Naive thymus-derived CD8-positive, alpha-beta T cell (primary cell): ENCODE data around the gene HEMK1. TPM values are rescaled to one million over a fixed set of nuclear protein-coding genes. Genes with fewer than 3 reads are reported as not detected.

Source experiments
- ATAC-seq, 2 donors: fragments of 150-1000 bp; cut with Tn5 transposase in 1 of 2; sonication (Bioruptor Pico), chemical (Tn5 transposase) in 1 of 2; 1 replicate in 1 of 2; 2 replicates in 1 of 2; pipeline ENCODE4 v1.10.0; 2021; ENCODE audit warnings: mild to moderate bottlenecking in 2 of 2, moderate library complexity in 2 of 2
- POLR2A ChIA-PET: fragments of 350-600 bp; sonication (Branson Sonifier 250); formaldehyde crosslinking; loops from one replicate; lab custom pipeline; 2021; ENCODE audit warnings: antibody characterized with exemption; lab: Charles Lee
- DNase-seq, 10 donors: peaks; one replicate each; pipeline versions ENCODE4 v3.0.0 to v3.0.0-alpha.2; 2020 to 2022
- H3K27ac Mint-ChIP-seq, 10 donors: one replicate each; pipeline ENCODE4 v1.8.0; 2020 to 2022; ENCODE audit warnings: mild to moderate bottlenecking in 10 of 10, mixed read lengths in 10 of 10, moderate library complexity in 4 of 10, inconsistent platforms in 1 of 10
- H3K27me3 Mint-ChIP-seq, 5 donors: one replicate each; pipeline ENCODE4 v1.8.0; 2021 to 2022; ENCODE audit warnings: mixed read lengths in 5 of 5
- H3K36me3 Mint-ChIP-seq, 3 donors: one replicate each; pipeline ENCODE4 v1.8.0; 2020 to 2022; ENCODE audit warnings: mixed read lengths in 3 of 3, mild to moderate bottlenecking in 2 of 3, inconsistent platforms in 1 of 3
- H3K4me1 Mint-ChIP-seq, 4 donors: one replicate each; pipeline ENCODE4 v1.8.0; 2021 to 2022; ENCODE audit warnings: mixed read lengths in 4 of 4
- H3K4me3 Mint-ChIP-seq, 10 donors: one replicate each; pipeline ENCODE4 v1.8.0; 2020 to 2022; ENCODE audit warnings: mild to moderate bottlenecking in 10 of 10, mixed read lengths in 10 of 10, moderate library complexity in 6 of 10, inconsistent platforms in 1 of 10
- H3K9me3 Mint-ChIP-seq, 9 donors: one replicate each; pipeline ENCODE4 v1.8.0; 2020 to 2022; ENCODE audit warnings: mixed read lengths in 9 of 9, mild to moderate bottlenecking in 3 of 9, inconsistent platforms in 1 of 9, moderate library complexity in 1 of 9
- polyA plus RNA-seq, 3 donors: library from polyadenylated mRNA; unstranded; fragments of 300-500 nt; fragmentation: Illumina TruSeq; gene quantifications; one replicate each; pipeline ENCODE4 v1.2.3, GENCODE V29; 2021
- total RNA-seq, 8 experiments: library from RNA in 2 of 8; stranded (reverse) in 2 of 8; gene quantifications; one replicate each; pipeline ENCODE4 v1.2.3 and lab custom pipeline; 2021 to 2026

Gene HEMK1
- total and polyA plus RNA-seq, 5 experiments from 2014 or later: 20.2 to 67.1 (median 43.1) TPM

DNA sequence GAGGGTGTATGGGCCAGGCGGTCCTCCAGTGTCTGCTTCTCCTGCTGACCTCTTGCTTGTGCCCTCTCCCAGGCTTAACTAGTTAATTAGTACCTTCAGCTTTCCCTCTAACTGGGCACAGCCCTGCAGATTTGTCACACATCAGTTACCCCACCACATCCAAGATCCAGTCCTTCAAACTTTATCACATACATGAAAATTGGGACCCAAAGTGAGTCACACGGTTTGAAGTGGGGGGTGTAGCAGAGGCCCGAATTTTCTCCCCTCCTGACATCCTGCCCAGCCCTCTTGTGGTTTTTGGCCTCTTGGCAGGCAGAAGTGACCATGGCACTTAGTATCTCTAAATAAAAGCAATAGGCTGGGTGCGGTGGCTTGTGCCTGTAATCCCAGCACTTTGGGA, 51.5 kb downstream of the HEMK1 start:
- Mint-ChIP-seq H3K27ac (peak overlapping the region in 9 of 10 donors; percentile 83 to 94 (median 92)), H3K36me3 (peaks cover 0 to 9% (median 0%) of the 10 kb centered on the region in 3 donors), H3K27me3 (no peaks in the 10 kb centered on the region), H3K4me3 (peak overlapping the region; percentile 53 to 96 (median 87)), H3K4me1 (peaks cover 47 to 84% (median 81%) of the 10 kb centered on the region in 4 donors), H3K9me3 (no peaks in the 10 kb centered on the region)
- POLR2A ChIA-PET: interaction anchor here (1.2 to 1.5 kb wide), 2 partner anchors 9 to 11 kb away, joined by 4 to 5 read pairs; partner anchors contain the start of gene CISH
- DNase-seq (no peak), ATAC-seq (no peak)

DNA sequence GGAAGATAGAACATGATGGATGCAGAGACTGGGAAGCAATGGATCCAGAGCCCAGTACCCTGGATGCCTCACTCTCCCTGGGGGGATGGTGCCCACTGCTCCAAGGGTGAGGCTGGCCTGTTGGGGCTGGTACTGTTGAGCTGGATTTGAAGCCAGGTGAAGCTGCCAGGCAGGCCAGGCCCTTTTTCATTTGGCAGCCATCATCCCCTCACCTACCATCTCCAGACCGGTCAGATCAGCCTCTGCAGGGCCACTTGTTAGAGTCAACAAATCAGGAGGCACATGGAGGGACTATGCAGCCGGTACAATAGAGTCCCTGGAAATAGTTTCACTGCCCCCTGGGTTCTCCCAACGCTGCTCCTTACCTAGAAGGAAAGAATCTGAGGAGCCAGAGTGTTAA, 53.6 kb downstream of the HEMK1 start:
- H3K27me3 Mint-ChIP-seq: no peaks in the 10 kb centered on the region
- no peaks in the 10 kb centered on the region for H3K9me3 Mint-ChIP-seq
- H3K36me3 Mint-ChIP-seq: peaks cover 0 to 21% (median 0%) of the 10 kb centered on the region in 3 donors
- H3K27ac Mint-ChIP-seq: peak overlapping the region; percentile 64 to 95 (median 90)
- ATAC-seq: no peak
- no peak for DNase-seq
- H3K4me1 Mint-ChIP-seq: peaks cover 51 to 94% (median 91%) of the 10 kb centered on the region in 4 donors
- POLR2A ChIA-PET: interaction anchor here (0.6 kb wide), 1 partner anchor 761 kb away, joined by 3 read pairs; no protein-coding TSS in a partner anchor
- H3K4me3 Mint-ChIP-seq: peak overlapping the region in 4 of 10 donors; percentile 7 to 74 (median 33)

- Mint-ChIP-seq H3K36me3 (peaks cover 0 to 23% (median 0%) of the 10 kb centered on the region in 3 donors), H3K4me1 (peaks cover 52 to 95% (median 91%) of the 10 kb centered on the region in 4 donors), H3K27me3 (no peaks in the 10 kb centered on the region), H3K27ac (peak overlapping the region; percentile 86 to 97 (median 92)), H3K4me3 (peak overlapping the region; percentile 55 to 87 (median 76)), H3K9me3 (no peaks in the 10 kb centered on the region)
- ATAC-seq (peak; percentile 53 to 73), DNase-seq (peak in 3 of 10 donors; percentile 12 to 35 (median 32))
- POLR2A ChIA-PET: interaction anchor here (0.7 to 1.3 kb wide), 2 partner anchors 54 to 55 kb away, joined by 3 read pairs; no protein-coding TSS in a partner anchor
Measured at GRCh38 chr3:50623840-50624474, 54.6 kb downstream of the HEMK1 start.

- Mint-ChIP-seq H3K36me3 (peaks cover 0 to 23% (median 0%) of the 10 kb centered on the region in 3 donors), H3K27ac (peak overlapping the region; percentile 86 to 97 (median 92)), H3K9me3 (no peaks in the 10 kb centered on the region), H3K4me3 (peak overlapping the region; percentile 55 to 87 (median 76)), H3K27me3 (no peaks in the 10 kb centered on the region), H3K4me1 (peaks cover 48 to 95% (median 91%) of the 10 kb centered on the region in 4 donors)
- DNase-seq (no peak), ATAC-seq (no peak)
- POLR2A ChIA-PET: interaction anchor here (0.6 to 1.3 kb wide), 4 partner anchors 10 to 56 kb away, joined by 3 to 5 read pairs (median 3); no protein-coding TSS in a partner anchor
Measured at GRCh38 chr3:50624634-50625033, 55.3 kb downstream of the HEMK1 start.

DNA sequence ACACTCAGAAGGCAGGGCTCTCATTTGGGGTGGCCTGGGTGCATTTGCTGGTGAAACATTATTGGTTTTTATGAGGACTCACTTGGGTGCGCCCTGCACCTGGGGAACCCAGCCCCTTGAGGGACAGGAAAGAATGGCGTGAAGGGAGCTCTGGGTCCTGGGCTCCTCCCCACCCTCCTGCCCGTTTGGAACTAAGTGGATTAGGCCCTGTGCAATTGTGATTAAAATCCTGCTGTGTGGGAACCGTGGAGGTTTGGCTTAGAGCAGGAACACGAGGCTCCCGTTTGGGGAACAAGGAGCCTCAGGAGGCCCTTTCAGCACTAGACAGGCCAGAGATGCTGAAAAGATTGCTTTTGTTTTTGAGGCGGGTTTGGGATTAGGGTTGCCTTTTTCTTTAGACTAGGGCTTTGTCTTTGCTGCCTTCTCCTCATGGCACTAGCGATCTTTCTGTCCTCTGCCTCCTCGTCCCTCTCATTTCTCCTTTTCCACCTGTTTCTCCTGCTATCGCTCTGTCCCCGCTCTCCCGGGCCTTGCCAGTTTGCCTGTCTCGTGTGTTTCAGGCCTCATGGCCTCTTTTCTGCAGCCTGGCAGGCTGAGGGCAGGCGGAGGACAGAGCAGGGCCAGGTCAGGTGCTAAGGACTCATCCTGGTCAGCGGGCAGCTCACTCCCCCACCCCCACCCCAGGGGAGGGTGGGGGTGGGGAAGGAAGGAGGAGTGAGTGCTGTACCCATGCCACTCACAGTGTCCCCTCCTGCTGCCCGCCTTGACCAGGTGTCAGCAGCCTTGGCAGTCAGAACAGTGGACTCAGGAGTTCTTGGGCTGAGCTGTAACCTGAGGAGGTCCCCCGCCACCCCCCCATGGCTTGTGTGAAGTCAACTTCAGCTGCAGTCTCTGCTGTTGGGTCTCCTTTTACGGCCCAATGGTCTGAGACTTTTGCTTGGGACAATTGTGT, 56.2 kb downstream of the HEMK1 start:
- peaks cover 44 to 95% (median 90%) of the 10 kb centered on the region in 4 donors for H3K4me1 Mint-ChIP-seq
- H3K36me3 Mint-ChIP-seq: peaks cover 0 to 26% (median 0%) of the 10 kb centered on the region in 3 donors
- peak overlapping the region in 8 of 10 donors; percentile 12 to 94 (median 84) for H3K27ac Mint-ChIP-seq
- POLR2A ChIA-PET: interaction anchor here (1.1 kb wide), 1 partner anchor 20 kb away, joined by 3 read pairs; no protein-coding TSS in a partner anchor
- H3K9me3 Mint-ChIP-seq: no peaks in the 10 kb centered on the region
- ATAC-seq (no peak), DNase-seq (no peak)
- H3K27me3 Mint-ChIP-seq: no peaks in the 10 kb centered on the region
- peak overlapping the region in 8 of 10 donors; percentile 10 to 74 (median 46) for H3K4me3 Mint-ChIP-seq

DNA sequence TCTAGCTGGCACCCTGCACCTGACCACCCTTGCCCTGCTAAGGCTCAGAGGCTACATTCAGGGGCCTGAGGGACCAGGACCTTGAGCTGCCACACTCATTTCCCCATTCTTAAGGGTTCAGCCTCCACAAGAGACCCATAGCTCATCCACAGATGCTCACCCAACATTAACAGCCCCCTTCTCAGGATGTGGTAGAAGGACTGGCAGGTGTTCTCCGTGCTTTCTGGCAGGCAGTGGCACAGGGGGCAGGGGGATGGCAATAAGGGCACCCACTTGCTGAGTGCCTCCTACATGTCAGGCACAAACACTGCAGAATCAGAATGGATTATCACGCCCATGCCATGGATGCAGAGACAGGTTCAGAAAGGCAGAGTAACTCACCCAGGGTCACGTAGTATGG, 57.1 kb downstream of the HEMK1 start:
- ATAC-seq: no peak
- Mint-ChIP-seq H3K4me1 (peaks cover 45 to 97% (median 91%) of the 10 kb centered on the region in 4 donors), H3K27me3 (no peaks in the 10 kb centered on the region), H3K4me3 (peak overlapping the region in 5 of 10 donors; percentile 14 to 42 (median 24)), H3K9me3 (no peaks in the 10 kb centered on the region), H3K36me3 (peaks cover 0 to 23% (median 0%) of the 10 kb centered on the region in 3 donors), H3K27ac (peak overlapping the region in 4 of 10 donors; percentile 27 to 81 (median 42))
- no peak for DNase-seq
- POLR2A ChIA-PET: interaction anchor here (0.7 to 1.1 kb wide), 2 partner anchors 8 to 638 kb away, joined by 3 read pairs; no protein-coding TSS in a partner anchor

DNA sequence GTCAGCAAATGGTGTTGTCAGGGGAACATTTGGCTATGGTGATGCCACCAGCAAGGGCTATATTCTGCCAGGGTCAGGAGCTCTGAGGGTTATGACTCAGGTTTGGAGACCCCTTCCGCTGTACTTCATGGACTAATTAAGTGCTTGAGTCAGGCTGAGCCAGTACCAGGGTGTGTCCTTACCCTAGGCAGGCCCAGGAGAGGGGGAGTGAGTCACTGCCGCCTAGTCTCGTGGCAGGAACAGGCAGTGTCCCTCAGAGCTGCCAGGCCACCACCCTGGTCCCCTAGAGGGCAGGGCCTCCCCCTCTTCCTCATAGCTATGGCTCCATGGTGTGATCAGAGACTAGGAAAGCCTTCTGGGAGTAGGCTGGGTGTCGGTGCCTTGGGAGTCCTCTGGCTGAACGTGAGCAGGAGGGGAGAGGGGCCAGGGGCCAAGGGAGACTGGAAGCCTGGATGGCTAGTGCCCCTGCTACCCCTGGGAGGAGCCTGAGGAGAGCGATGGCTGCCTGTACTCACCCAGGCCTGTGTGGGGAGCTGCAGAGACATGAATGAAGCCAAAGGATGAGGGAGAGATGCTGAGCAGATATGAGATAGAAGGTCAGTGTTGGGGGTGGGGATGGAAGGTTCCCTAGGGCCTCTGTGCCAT, 58.2 kb downstream of the HEMK1 start:
- POLR2A ChIA-PET: interaction anchor here (0.7 to 1.5 kb wide), 3 partner anchors 7 to 637 kb away, joined by 3 to 5 read pairs (median 3); no protein-coding TSS in a partner anchor
- Mint-ChIP-seq H3K4me3 (peak overlapping the region in 4 of 10 donors; percentile 26 to 43 (median 35)), H3K36me3 (peaks cover 0 to 25% (median 0%) of the 10 kb centered on the region in 3 donors), H3K4me1 (peaks cover 51 to 99% (median 96%) of the 10 kb centered on the region in 4 donors), H3K27me3 (no peaks in the 10 kb centered on the region), H3K27ac (peak overlapping the region in 5 of 10 donors; percentile 17 to 88 (median 77)), H3K9me3 (no peaks in the 10 kb centered on the region)
- no peak for DNase-seq
- no peak for ATAC-seq

- POLR2A ChIA-PET: interaction anchor here (0.6 to 1.5 kb wide), 3 partner anchors 9 to 570 kb away, joined by 3 to 5 read pairs (median 3); no protein-coding TSS in a partner anchor
- ATAC-seq: no peak
- H3K9me3 Mint-ChIP-seq: no peaks in the 10 kb centered on the region
- no peak for DNase-seq
- peak overlapping the region in 7 of 10 donors; percentile 40 to 81 (median 61) for H3K27ac Mint-ChIP-seq
- no peaks in the 10 kb centered on the region for H3K27me3 Mint-ChIP-seq
- H3K4me1 Mint-ChIP-seq: peaks cover 56 to 99% (median 97%) of the 10 kb centered on the region in 4 donors
- H3K4me3 Mint-ChIP-seq: peak overlapping the region in 1 of 10 donors; percentile 15
- peaks cover 0 to 28% (median 0%) of the 10 kb centered on the region in 3 donors for H3K36me3 Mint-ChIP-seq
Measured at GRCh38 chr3:50628601-50629000, 59.3 kb downstream of the HEMK1 start.

GRCh38 chr3:50630394-50630793, 61.1 kb downstream of the HEMK1 start:
- Mint-ChIP-seq H3K4me3 (peak overlapping the region in 1 of 10 donors; percentile 59), H3K9me3 (no peaks in the 10 kb centered on the region), H3K27me3 (no peaks in the 10 kb centered on the region), H3K4me1 (peaks cover 56 to 94% (median 92%) of the 10 kb centered on the region in 4 donors), H3K27ac (peak overlapping the region in 4 of 10 donors; percentile 31 to 86 (median 58)), H3K36me3 (peaks cover 0 to 33% (median 0%) of the 10 kb centered on the region in 3 donors)
- DNase-seq: no peak
- POLR2A ChIA-PET: no interaction called here
- ATAC-seq: no peak

GRCh38 chr3:50630877-50631276, 61.6 kb downstream of the HEMK1 start:
- POLR2A ChIA-PET: no interaction called here
- ATAC-seq (no peak), DNase-seq (no peak)
- no peaks in the 10 kb centered on the region for H3K27me3 Mint-ChIP-seq
- H3K4me1 Mint-ChIP-seq: peaks cover 56 to 91% (median 89%) of the 10 kb centered on the region in 4 donors
- H3K36me3 Mint-ChIP-seq: peaks cover 0 to 33% (median 0%) of the 10 kb centered on the region in 3 donors
- no peaks in the 10 kb centered on the region for H3K9me3 Mint-ChIP-seq
- H3K27ac Mint-ChIP-seq: peak overlapping the region in 7 of 10 donors; percentile 20 to 86 (median 43)
- H3K4me3 Mint-ChIP-seq: peak overlapping the region in 2 of 10 donors; percentile 26 to 59

GRCh38 chr3:50632450-50632849, 63.1 kb downstream of the HEMK1 start:
- ATAC-seq: no peak
- peak overlapping the region in 9 of 10 donors; percentile 26 to 75 (median 49) for H3K4me3 Mint-ChIP-seq
- POLR2A ChIA-PET: interaction anchor here (0.9 to 1.2 kb wide), 2 partner anchors 16 to 21 kb away, joined by 3 to 4 read pairs; partner anchors contain the start of gene MAPKAPK3
- no peak for DNase-seq
- H3K9me3 Mint-ChIP-seq: no peaks in the 10 kb centered on the region
- H3K4me1 Mint-ChIP-seq: peaks cover 58 to 92% (median 90%) of the 10 kb centered on the region in 4 donors
- peak overlapping the region; percentile 16 to 89 (median 72) for H3K27ac Mint-ChIP-seq
- no peaks in the 10 kb centered on the region for H3K27me3 Mint-ChIP-seq
- peaks cover 0 to 27% (median 0%) of the 10 kb centered on the region in 3 donors for H3K36me3 Mint-ChIP-seq
